HEK293 (cell line): Measurements from ENCODE around the gene UBE2D3.

ENCODE experiments used
- CTCF ChIA-PET: fragments of 350-600 bp; formaldehyde crosslinking; extraction: SDS; loops from one replicate; lab custom pipeline; 2021; ENCODE audit warnings: antibody characterized with exemption; lab: Yijun Ruan, JAX
- POLR2A ChIA-PET: fragments of 300-600 bp; formaldehyde crosslinking; extraction: SDS; loops from one replicate; lab custom pipeline; 2020; ENCODE audit warnings: antibody characterized with exemption, inconsistent platforms; lab: Yijun Ruan, JAX
- H3K27ac ChIP-seq: fragments of 200-500 bp; sonication (Bioruptor generic); 2 replicates; pipeline ENCODE4 v1.5.1; 2014; ENCODE audit warnings: low read depth, low read length, control low read depth, inconsistent platforms; ENCODE audit errors: extremely low read depth
- H3K36me3 ChIP-seq, 2 experiments: fragments of 200-500 bp in 1 of 2; sonication (Bioruptor generic) in 1 of 2; 1 replicate in 1 of 2; 2 replicates in 1 of 2; pipeline ENCODE4 v1.5.1; 2014 to 2017; ENCODE audit warnings: inconsistent platforms in 2 of 2, low read length in 2 of 2; ENCODE audit not compliant: control insufficient read depth in 2 of 2, insufficient read depth in 1 of 2
- H3K4me1 ChIP-seq: fragments of 200-500 bp; sonication (Bioruptor generic); 2 replicates; pipeline ENCODE4 v1.5.1; 2014; ENCODE audit warnings: mild to moderate bottlenecking, low read length, inconsistent platforms; ENCODE audit not compliant: control insufficient read depth, insufficient read depth
- H3K4me3 ChIP-seq: 2 replicates; pipeline ENCODE4 v1.5.1; 2011; ENCODE audit warnings: low read depth, mild to moderate bottlenecking, control low read depth, low read length, moderate library complexity
- H3K9me3 ChIP-seq: fragments of 200-500 bp; sonication (Bioruptor generic); 2 replicates; pipeline ENCODE4 v1.5.1; 2014; ENCODE audit warnings: low read depth, low read length, inconsistent platforms; ENCODE audit not compliant: control insufficient read depth, insufficient read depth
- OVOL3 ChIP-seq: fragments of 450-650 bp; formaldehyde crosslinking; IDR thresholded peaks from 2 replicates; pipeline ENCODE4 v1.5.1; 2016; ENCODE audit warnings: missing biosample characterization, missing genetic modification characterization
- PBX3 ChIP-seq: sonication (generic); formaldehyde crosslinking; IDR thresholded peaks from 2 replicates; pipeline ENCODE4 v1.8.1; 2022; ENCODE audit warnings: mild to moderate bottlenecking, moderate library complexity, missing genetic modification reagents
- REST ChIP-seq: fragments of 450-650 bp; formaldehyde crosslinking; IDR thresholded peaks from 2 replicates; pipeline ENCODE4 v1.5.1; 2016; ENCODE audit warnings: missing biosample characterization, missing genetic modification characterization
- YY2 ChIP-seq: fragments of 450-650 bp; formaldehyde crosslinking; IDR thresholded peaks from 2 replicates; pipeline ENCODE4 v1.5.1; 2016; ENCODE audit warnings: missing biosample characterization, missing genetic modification characterization
- ZIC2 ChIP-seq: fragments of 450-650 bp; formaldehyde crosslinking; IDR thresholded peaks from 2 replicates; pipeline ENCODE4 v1.5.1; 2016; ENCODE audit warnings: missing biosample characterization, missing genetic modification characterization
- ZNF132 ChIP-seq: fragments of 450-650 bp; formaldehyde crosslinking; IDR thresholded peaks from 2 replicates; pipeline ENCODE4 v1.5.1; 2017; ENCODE audit warnings: missing biosample characterization, missing genetic modification characterization, borderline replicate concordance
- ZNF184 ChIP-seq: fragments of 450-650 bp; IDR thresholded peaks from 2 replicates; pipeline ENCODE4 v1.5.1; 2018; ENCODE audit warnings: missing biosample characterization, mild to moderate bottlenecking, missing genetic modification characterization
- ZNF223 ChIP-seq: fragments of 450-650 bp; formaldehyde crosslinking; IDR thresholded peaks from 2 replicates; pipeline ENCODE4 v1.5.1; 2016; ENCODE audit warnings: missing biosample characterization, missing genetic modification characterization
- ZNF24 ChIP-seq: fragments of 450-650 bp; formaldehyde crosslinking; IDR thresholded peaks from 2 replicates; pipeline ENCODE4 v1.5.1; 2016; ENCODE audit warnings: missing biosample characterization, missing genetic modification characterization
- ZNF292 ChIP-seq: fragments of 450-650 bp; formaldehyde crosslinking; IDR thresholded peaks from 2 replicates; pipeline ENCODE4 v1.5.1; 2016; ENCODE audit warnings: low read depth, missing biosample characterization, missing genetic modification characterization, borderline replicate concordance
- ZNF311 ChIP-seq: fragments of 450-650 bp; formaldehyde crosslinking; IDR thresholded peaks from 2 replicates; pipeline ENCODE4 v1.5.1; 2017; ENCODE audit warnings: missing biosample characterization, missing genetic modification characterization, borderline replicate concordance
- ZNF362 ChIP-seq: fragments of 450-650 bp; formaldehyde crosslinking; IDR thresholded peaks from 2 replicates; pipeline ENCODE4 v1.5.1; 2016; ENCODE audit warnings: missing biosample characterization, missing genetic modification characterization
- ZNF37A ChIP-seq: fragments of 450-650 bp; IDR thresholded peaks from 2 replicates; pipeline ENCODE4 v1.5.1; 2018; ENCODE audit warnings: missing biosample characterization, missing genetic modification characterization
- ZNF423 ChIP-seq: fragments of 450-650 bp; formaldehyde crosslinking; IDR thresholded peaks from 2 replicates; pipeline ENCODE4 v1.5.1; 2016; ENCODE audit warnings: missing biosample characterization, missing genetic modification characterization
- ZNF585B ChIP-seq: fragments of 450-650 bp; formaldehyde crosslinking; IDR thresholded peaks from 2 replicates; pipeline ENCODE4 v1.5.1; 2016; ENCODE audit warnings: missing biosample characterization, missing genetic modification characterization
- ZNF701 ChIP-seq: fragments of 450-650 bp; formaldehyde crosslinking; IDR thresholded peaks from 2 replicates; pipeline ENCODE4 v1.5.1; 2016; ENCODE audit warnings: missing biosample characterization, missing genetic modification characterization
- ZNF768 ChIP-seq: fragments of 450-650 bp; formaldehyde crosslinking; IDR thresholded peaks from 2 replicates; pipeline ENCODE4 v1.5.1; 2018; ENCODE audit warnings: missing biosample characterization, mild to moderate bottlenecking, missing genetic modification characterization
- ZNF777 ChIP-seq: fragments of 450-650 bp; formaldehyde crosslinking; IDR thresholded peaks from 2 replicates; pipeline ENCODE4 v1.5.1; 2017; ENCODE audit warnings: missing biosample characterization, missing genetic modification characterization, borderline replicate concordance
- ZSCAN5A ChIP-seq: fragments of 450-650 bp; formaldehyde crosslinking; IDR thresholded peaks from 2 replicates; pipeline ENCODE4 v1.5.1; 2016; ENCODE audit warnings: missing biosample characterization, missing genetic modification characterization

Gene UBE2D3

GRCh38 chr4:102862016-102862415 lies 34.7 kb upstream of the UBE2D3 start:
- no peak for TF ChIP-seq ZNF585B
- TF ChIP-seq ZNF223 (tag by site-specific recombination), result no peak
- no peak overlapping the region for H3K4me3 ChIP-seq
- ChIA-PET CTCF (interaction anchor here (1.2 kb wide), 1 partner anchor 10 kb away, joined by 3 read pairs; no protein-coding TSS in a partner anchor), POLR2A (no interaction called here)
- H3K36me3 ChIP-seq, result peaks cover 0 to 3% of the 10 kb centered on the region in 2 experiments; a peak in 1 of 3 replicates
- no peaks in the 10 kb centered on the region for H3K4me1 ChIP-seq
- H3K27ac ChIP-seq, result no peak overlapping the region
- no peaks in the 10 kb centered on the region for H3K9me3 ChIP-seq

- ChIA-PET CTCF (interaction anchor here (1.0 to 1.2 kb wide), 2 partner anchors 8 to 231 kb away, joined by 3 read pairs; no protein-coding TSS in a partner anchor), POLR2A (no interaction called here)
- Histone ChIP-seq H3K9me3 (no peaks in the 10 kb centered on the region), H3K36me3 (peaks cover 0 to 3% of the 10 kb centered on the region in 2 experiments; a peak in 1 of 3 replicates), H3K4me1 (no peaks in the 10 kb centered on the region), H3K27ac (no peak overlapping the region), H3K4me3 (no peak overlapping the region)
- TF ChIP-seq OVOL3 (tag by site-specific recombination), result no peak
- no peak for TF ChIP-seq REST (tag by site-specific recombination)
- TF ChIP-seq ZNF24, result no peak
- TF ChIP-seq ZNF132, result no peak
- no peak for TF ChIP-seq PBX3 (CRISPR knock-in tag)
- TF ChIP-seq ZNF37A (tag by site-specific recombination), result no peak
- TF ChIP-seq ZNF701, result no peak
- no peak for TF ChIP-seq ZNF423 (tag by site-specific recombination)
- no peak for TF ChIP-seq ZIC2 (tag by site-specific recombination)
- no peak for TF ChIP-seq ZNF184 (tag by site-specific recombination)
- TF ChIP-seq ZNF292 (tag by site-specific recombination), result no peak
- no peak for TF ChIP-seq ZNF362 (tag by site-specific recombination)
- no peak for TF ChIP-seq ZNF585B
- no peak for TF ChIP-seq ZNF777 (tag by site-specific recombination)
- no peak for TF ChIP-seq ZNF223 (tag by site-specific recombination)
- TF ChIP-seq ZNF311, result no peak
- TF ChIP-seq ZSCAN5A (tag by site-specific recombination), result no peak
- TF ChIP-seq ZNF768 (tag by site-specific recombination), result no peak
- TF ChIP-seq YY2 (tag by site-specific recombination), result no peak
These were observed 33.4 kb upstream of the UBE2D3 start for GRCh38 chr4:102860611-102861324.
